ENCODE measurements around the gene NFYB.
A peak's percentile ranks its signal among the peaks of the same experiment; 100 is the strongest.

NFYB gene

GRCh38 chr12:104155711-104156555 lies 17.9 kb upstream of the NFYB start:
- no peak for DNase-seq

- DNase-seq, result peak; percentile 57
Measured at GRCh38 chr12:104154806-104155205, 16.8 kb upstream of the NFYB start.

GRCh38 chr12:104154286-104154685 lies 16.3 kb upstream of the NFYB start:
- no peak for DNase-seq

GRCh38 chr12:104152685-104153241 lies 14.8 kb upstream of the NFYB start:
- DNase-seq, result no peak

- no peak for DNase-seq
Measured at GRCh38 chr12:104150416-104150815, 12.4 kb upstream of the NFYB start.

GRCh38 chr12:104147346-104147745 lies 9.3 kb upstream of the NFYB start:
- no peak for DNase-seq

- no peak for DNase-seq
Measured at GRCh38 chr12:104143918-104144317, 5.9 kb upstream of the NFYB start.

- no peak for DNase-seq
Measured at GRCh38 chr12:104143002-104143401, 5.0 kb upstream of the NFYB start.

- no peak for DNase-seq
Measured at GRCh38 chr12:104142543-104142942, 4.5 kb upstream of the NFYB start.

- DNase-seq, result no peak
Measured at GRCh38 chr12:104138797-104139152, 765 bp upstream of the NFYB start.

GRCh38 chr12:104137001-104137901 lies 759 bp downstream of the NFYB start:
- peak; percentile 14 for DNase-seq

- no peak for DNase-seq
Measured at GRCh38 chr12:104136577-104136976, 1.4 kb downstream of the NFYB start.

GRCh38 chr12:104134882-104135281 lies 3.1 kb downstream of the NFYB start:
- no peak for DNase-seq

GRCh38 chr12:104133866-104134265 lies 4.1 kb downstream of the NFYB start:
- no peak for DNase-seq

- no peak for DNase-seq
Measured at GRCh38 chr12:104133321-104133720, 4.7 kb downstream of the NFYB start.

- DNase-seq, result peak; percentile 59
Measured at GRCh38 chr12:104132351-104132956, 5.6 kb downstream of the NFYB start.

- no peak for DNase-seq
Measured at GRCh38 chr12:104131609-104132008, 6.4 kb downstream of the NFYB start.

- no peak for DNase-seq
Measured at GRCh38 chr12:104130760-104131159, 7.2 kb downstream of the NFYB start.

GRCh38 chr12:104126548-104126947 lies 11.5 kb downstream of the NFYB start:
- DNase-seq, result no peak

GRCh38 chr12:104122298-104122697 lies 15.7 kb downstream of the NFYB start:
- DNase-seq, result no peak

GRCh38 chr12:104121001-104121400 lies 17.0 kb downstream of the NFYB start:
- no peak for DNase-seq

- DNase-seq, result no peak
Measured at GRCh38 chr12:104115587-104115975, 22.4 kb downstream of the NFYB start.

All from NCI-H2227 treated with DMSO at 0.1 percent for 48 hours (cell line).